Measurements from ENCODE around the gene DOCK11.

The DOCK11 gene

GRCh38 chrX:118530219-118530911, 34.8 kb downstream of the DOCK11 start:
- no peak for DNase-seq (ENCODE audit: low read depth in 2 of 2)

- no peak for DNase-seq (ENCODE audit: low read depth in 2 of 2)
Measured at GRCh38 chrX:118534716-118535493, 39.3 kb downstream of the DOCK11 start.

GRCh38 chrX:118536204-118536603, 40.6 kb downstream of the DOCK11 start:
- no peak for DNase-seq (ENCODE audit: low read depth in 2 of 2)

GRCh38 chrX:118536687-118537461, 41.3 kb downstream of the DOCK11 start:
- DNase-seq (ENCODE audit: low read depth in 2 of 2): no peak

- DNase-seq (ENCODE audit: low read depth in 2 of 2): no peak
Measured at GRCh38 chrX:118538386-118538785, 42.8 kb downstream of the DOCK11 start.

- DNase-seq (ENCODE audit: low read depth in 2 of 2): no peak
Measured at GRCh38 chrX:118540342-118540741, 44.7 kb downstream of the DOCK11 start.

GRCh38 chrX:118541482-118541881, 45.9 kb downstream of the DOCK11 start:
- DNase-seq (ENCODE audit: low read depth in 2 of 2): no peak

- no peak for DNase-seq (ENCODE audit: low read depth in 2 of 2)
Measured at GRCh38 chrX:118545510-118545909, 49.9 kb downstream of the DOCK11 start.

- DNase-seq (ENCODE audit: low read depth in 2 of 2): no peak
Measured at GRCh38 chrX:118548841-118549240, 53.2 kb downstream of the DOCK11 start.

GRCh38 chrX:118550792-118551191, 55.2 kb downstream of the DOCK11 start:
- no peak for DNase-seq (ENCODE audit: low read depth in 2 of 2)

GRCh38 chrX:118551426-118551825, 55.8 kb downstream of the DOCK11 start:
- DNase-seq (ENCODE audit: low read depth in 2 of 2): no peak

- no peak for DNase-seq (ENCODE audit: low read depth in 2 of 2)
Measured at GRCh38 chrX:118552121-118552900, 56.7 kb downstream of the DOCK11 start.

GRCh38 chrX:118553042-118553710, 57.6 kb downstream of the DOCK11 start:
- no peak for DNase-seq (ENCODE audit: low read depth in 2 of 2)

GRCh38 chrX:118554511-118554910, 58.9 kb downstream of the DOCK11 start:
- no peak for DNase-seq (ENCODE audit: low read depth in 2 of 2)

GRCh38 chrX:118558926-118559325, 63.3 kb downstream of the DOCK11 start:
- DNase-seq (ENCODE audit: low read depth in 2 of 2): no peak

- no peak for DNase-seq (ENCODE audit: low read depth in 2 of 2)
Measured at GRCh38 chrX:118560489-118560888, 64.9 kb downstream of the DOCK11 start.

- DNase-seq (ENCODE audit: low read depth in 2 of 2): no peak
Measured at GRCh38 chrX:118562582-118563164, 67.1 kb downstream of the DOCK11 start.

GRCh38 chrX:118564498-118564897, 68.9 kb downstream of the DOCK11 start:
- no peak for DNase-seq (ENCODE audit: low read depth in 2 of 2)

- no peak for DNase-seq (ENCODE audit: low read depth in 2 of 2)
Measured at GRCh38 chrX:118565853-118566252, 70.2 kb downstream of the DOCK11 start.

- no peak for DNase-seq (ENCODE audit: low read depth in 2 of 2)
Measured at GRCh38 chrX:118566359-118566758, 70.7 kb downstream of the DOCK11 start.

GRCh38 chrX:118569676-118570075, 74.1 kb downstream of the DOCK11 start:
- peak in 1 of 2 experiments; percentile 2 for DNase-seq (ENCODE audit: low read depth in 2 of 2)

Data from stimulated activated CD4-positive, alpha-beta T cell treated with anti-CD3 and anti-CD28 coated beads, Interleukin-12 subunit alpha, Interleukin-12 subunit beta, amount 100 ng/mL, for 24 hours (primary cell).